ENCODE data around the gene CAPZB. TPM values are rescaled to one million over a fixed set of nuclear protein-coding genes. Genes with fewer than 3 reads are reported as not detected.

The CAPZB gene
- total and polyA plus RNA-seq, 2 donors (not counting 3 experiments of a cell fraction or from before 2014, with no cell fraction given): 196 to 347 TPM

DNA sequence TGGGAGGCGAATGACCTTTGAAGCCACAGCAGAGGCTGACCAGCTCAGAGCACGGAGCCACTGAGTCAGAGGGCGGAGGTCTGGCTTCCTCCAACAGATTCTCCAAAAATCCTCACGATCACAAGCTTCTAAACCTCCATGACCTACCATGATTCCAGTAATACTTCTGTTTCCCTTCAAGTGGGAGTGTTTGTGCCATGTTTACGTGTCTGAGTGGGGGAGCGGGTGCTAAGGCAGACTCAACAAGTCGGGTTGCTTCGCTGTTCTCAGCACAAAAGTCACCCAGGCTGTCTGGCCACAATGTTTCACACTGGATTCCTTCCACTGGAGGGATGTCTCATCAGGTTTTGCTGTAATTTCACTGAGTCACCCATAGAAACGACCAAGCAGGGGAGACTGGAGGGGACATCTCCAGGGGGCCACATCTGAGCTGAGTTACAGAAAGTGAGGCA is 87.0 kb downstream of the CAPZB start:
- H3K27ac ChIP-seq (ENCODE audit: insufficient read depth, low read depth, low read length): no peak overlapping the region
- ChIA-PET CTCF (interaction anchor here (1.3 to 1.8 kb wide), 3 partner anchors 9 to 184 kb away, joined by 3 to 7 read pairs (median 4); no protein-coding TSS in a partner anchor), POLR2A (no interaction called here)
- H3K4me2 ChIP-seq (ENCODE audit: insufficient read depth, low read length): no peak overlapping the region
- no peak overlapping the region for H3K4me3 ChIP-seq (replicated peaks in 1 of 3; ENCODE audit: insufficient read depth in 1 of 3, low read depth in 1 of 3, low read length in 3 of 3)
- BruUV-seq (replicated peaks): no TSS peak
- H3K27me3 ChIP-seq (ENCODE audit: control insufficient read depth in 2 of 2, insufficient read depth in 2 of 2, low read length in 2 of 2): no peaks in the 10 kb centered on the region
- peaks cover 4% of the 10 kb centered on the region for H4K20me1 ChIP-seq (replicated peaks; ENCODE audit: control insufficient read depth, extremely low read depth, insufficient read depth, low read length)
- H3K79me2 ChIP-seq (ENCODE audit: control insufficient read depth, insufficient read depth, low read length): peaks cover 71% of the 10 kb centered on the region
- FAIRE-seq: no peak
- peaks cover 0 to 7% of the 10 kb centered on the region in 2 experiments for H3K36me3 ChIP-seq (ENCODE audit: control insufficient read depth in 2 of 2, extremely low read depth in 1 of 2, insufficient read depth in 2 of 2, low read length in 2 of 2)
- intact Hi-C loops (cut with micrococcal nuclease) (no loop called here), dilution Hi-C loops (cut with MboI; ENCODE audit: extremely low pct_ligation_motif_present, low sequenced_read_pairs) (no loop called here)
- no peaks in the 10 kb centered on the region for H3K4me1 ChIP-seq (ENCODE audit: control insufficient read depth, extremely low read depth, insufficient read depth, low read length)
- no peak overlapping the region for H3K9ac ChIP-seq (replicated peaks; ENCODE audit: extremely low read depth, insufficient read depth, low read length)
- H3K9me1 ChIP-seq (replicated peaks; ENCODE audit: control insufficient read depth, extremely low read depth, insufficient read depth, low read length): no peaks in the 10 kb centered on the region
- TF ChIP-seq EZH2 (IDR thresholded peaks at IDR 0.05; ENCODE audit: borderline replicate concordance, low read depth, low read length, severe bottlenecking): no peak
- no peak for TF ChIP-seq FOS (IDR thresholded peaks at IDR 0.05; ENCODE audit: borderline replicate concordance, insufficient read depth, low read length)
- TF ChIP-seq GATA2 (IDR thresholded peaks at IDR 0.05; ENCODE audit: insufficient read depth, insufficient read length, low read depth, low read length): no peak
- TF ChIP-seq JUN (IDR thresholded peaks at IDR 0.05; ENCODE audit: borderline replicate concordance, insufficient read depth, insufficient read length, low read depth): no peak
- no peak for TF ChIP-seq POLR2A (IDR thresholded peaks at IDR 0.05; ENCODE audit: low read depth, low read length)
- TF ChIP-seq, protein P1, sequence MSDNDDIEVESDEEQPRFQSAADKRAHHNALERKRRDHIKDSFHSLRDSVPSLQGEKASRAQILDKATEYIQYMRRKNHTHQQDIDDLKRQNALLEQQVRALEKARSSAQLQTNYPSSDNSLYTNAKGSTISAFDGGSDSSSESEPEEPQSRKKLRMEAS (IDR thresholded peaks at IDR 0.05; ENCODE audit: insufficient read depth, insufficient read length): no peak
- TF ChIP-seq, protein P2, sequence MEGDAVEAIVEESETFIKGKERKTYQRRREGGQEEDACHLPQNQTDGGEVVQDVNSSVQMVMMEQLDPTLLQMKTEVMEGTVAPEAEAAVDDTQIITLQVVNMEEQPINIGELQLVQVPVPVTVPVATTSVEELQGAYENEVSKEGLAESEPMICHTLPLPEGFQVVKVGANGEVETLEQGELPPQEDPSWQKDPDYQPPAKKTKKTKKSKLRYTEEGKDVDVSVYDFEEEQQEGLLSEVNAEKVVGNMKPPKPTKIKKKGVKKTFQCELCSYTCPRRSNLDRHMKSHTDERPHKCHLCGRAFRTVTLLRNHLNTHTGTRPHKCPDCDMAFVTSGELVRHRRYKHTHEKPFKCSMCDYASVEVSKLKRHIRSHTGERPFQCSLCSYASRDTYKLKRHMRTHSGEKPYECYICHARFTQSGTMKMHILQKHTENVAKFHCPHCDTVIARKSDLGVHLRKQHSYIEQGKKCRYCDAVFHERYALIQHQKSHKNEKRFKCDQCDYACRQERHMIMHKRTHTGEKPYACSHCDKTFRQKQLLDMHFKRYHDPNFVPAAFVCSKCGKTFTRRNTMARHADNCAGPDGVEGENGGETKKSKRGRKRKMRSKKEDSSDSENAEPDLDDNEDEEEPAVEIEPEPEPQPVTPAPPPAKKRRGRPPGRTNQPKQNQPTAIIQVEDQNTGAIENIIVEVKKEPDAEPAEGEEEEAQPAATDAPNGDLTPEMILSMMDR (IDR thresholded peaks at IDR 0.05; ENCODE audit: extremely low read depth in 1 of 2, insufficient read depth in 1 of 2, low read depth in 1 of 2, low read length in 2 of 2): no peak
- TF ChIP-seq MYC (IDR thresholded peaks at IDR 0.05; ENCODE audit: low read depth, low read length): no peak
- TF ChIP-seq POLR2AphosphoS5 (IDR thresholded peaks at IDR 0.05; ENCODE audit: insufficient read depth, low read depth, low read length): no peak
- no peaks in the 10 kb centered on the region for H3K9me3 ChIP-seq (replicated peaks; ENCODE audit: control insufficient read depth, insufficient read depth, low read length)
- no peak for DNase-seq (ENCODE audit: low read depth, low spot score)
- H2AFZ ChIP-seq (ENCODE audit: low read depth, low read length): no peak overlapping the region
